HG03558 (cell line): Measurements from ENCODE around the gene RIC8A.
"Not testable (repeated sequence)": the region's sequence is repeated elsewhere in the genome, so short reads cannot be mapped to it uniquely, and the experiment has no call there.

Source experiments
- ATAC-seq: cut with Tn5 transposase; IDR thresholded peaks from one replicate; pipeline ENCODE4 v1.9.1; 2021; ENCODE audit warnings: moderate number of reproducible peaks; ENCODE audit not compliant: unreplicated experiment; ENCODE audit errors: extremely low read depth

Gene RIC8A

DNA sequence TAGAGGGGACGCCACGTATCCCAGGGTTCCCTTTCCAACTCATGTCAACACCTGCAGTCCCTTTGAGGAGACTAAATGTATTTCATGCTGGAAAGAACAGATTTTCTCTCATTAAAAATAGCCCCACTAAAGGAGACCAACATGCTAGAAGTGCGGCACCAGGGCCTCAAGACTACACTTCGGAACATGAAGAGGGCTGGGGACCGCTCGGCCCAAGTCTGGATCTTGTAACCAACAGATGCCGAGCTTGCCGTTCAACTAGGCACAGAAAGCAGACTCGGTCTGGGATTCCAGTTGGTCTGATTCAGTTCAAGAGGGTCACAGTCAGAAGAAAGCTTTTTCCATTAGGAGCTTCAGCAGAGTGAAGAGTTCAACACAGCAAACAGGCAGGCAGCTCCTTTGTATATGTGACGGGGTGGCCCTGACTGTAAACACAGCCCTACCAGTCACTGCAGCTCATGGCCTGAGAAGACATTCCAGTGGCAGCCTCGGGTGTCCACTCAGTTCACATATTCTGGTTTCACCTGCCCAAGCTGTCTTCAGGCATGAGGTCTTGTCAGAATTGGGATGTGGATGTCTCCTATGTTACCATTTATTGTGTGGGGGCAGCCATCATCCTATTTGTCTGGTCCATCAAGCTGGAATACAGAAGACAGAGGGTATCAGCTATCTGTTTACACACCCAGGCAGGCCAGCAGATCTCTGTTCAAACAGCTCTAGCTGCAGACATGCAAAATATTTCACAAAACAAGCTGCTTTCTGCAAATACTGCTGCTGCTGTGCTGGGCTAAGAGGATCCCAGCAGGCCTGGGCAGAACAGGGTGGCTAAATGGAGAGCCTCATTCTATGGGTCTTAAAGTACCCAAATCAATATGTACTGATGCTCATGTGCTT is 8.8 kb downstream of the RIC8A start:
- no peak for ATAC-seq

DNA sequence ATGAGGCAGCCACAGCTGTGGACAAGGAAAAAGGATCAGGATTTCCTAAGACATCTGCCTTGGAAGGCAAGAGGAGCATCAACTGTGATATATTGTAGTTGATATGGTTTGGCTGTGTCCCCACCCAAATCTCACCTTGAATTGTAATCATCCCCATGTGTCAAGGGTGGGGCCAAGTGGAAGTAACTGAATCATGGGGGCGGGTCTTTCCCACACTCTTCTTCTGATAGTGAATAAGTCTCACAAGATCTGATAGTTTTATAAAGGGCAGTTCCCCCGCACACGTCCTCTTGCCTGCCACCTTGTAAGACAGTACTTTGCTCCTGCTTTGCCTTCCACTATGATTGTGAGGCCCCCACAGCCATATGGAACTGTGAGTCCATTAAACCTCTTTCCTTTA is 10.2 kb downstream of the RIC8A start:
- ATAC-seq, result no peak

DNA sequence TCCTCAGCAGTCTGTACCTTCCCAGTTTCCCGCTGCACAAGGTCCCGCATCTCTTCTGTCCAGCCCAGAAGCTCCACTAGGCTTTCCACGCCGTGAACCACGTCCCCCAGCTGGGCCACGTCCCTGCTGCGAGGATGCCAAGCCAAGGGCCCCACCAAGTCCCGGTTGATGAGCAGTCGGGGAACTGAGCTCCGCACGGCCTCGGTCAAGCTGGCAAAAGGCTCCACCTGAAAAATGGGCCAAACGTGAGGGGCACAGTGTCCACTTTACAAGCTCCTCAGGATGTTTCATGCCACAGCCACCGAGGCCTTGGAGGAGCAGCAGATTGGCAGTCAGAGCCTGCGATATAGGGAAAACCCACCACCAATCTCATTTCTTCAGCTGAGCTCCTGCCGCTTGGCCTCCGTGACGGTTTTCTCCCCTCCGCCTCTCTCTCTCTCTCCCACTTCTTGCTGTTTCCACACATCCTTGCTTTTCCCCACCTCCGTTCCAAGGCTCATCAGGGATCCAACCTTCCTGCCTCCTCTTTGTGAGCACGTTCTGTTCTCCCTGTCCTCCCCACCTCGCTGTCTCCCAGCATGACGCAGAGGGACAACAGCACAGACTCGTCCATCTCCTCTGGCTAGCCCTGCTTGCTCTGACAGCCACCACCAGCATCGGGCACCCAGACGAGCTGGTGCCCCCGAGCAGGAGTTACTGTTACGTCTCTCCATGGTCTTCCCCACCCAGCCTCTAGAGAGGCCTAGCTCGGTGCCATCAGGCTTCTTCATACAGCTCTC is 11.5 kb downstream of the RIC8A start:
- ATAC-seq, result no peak

DNA sequence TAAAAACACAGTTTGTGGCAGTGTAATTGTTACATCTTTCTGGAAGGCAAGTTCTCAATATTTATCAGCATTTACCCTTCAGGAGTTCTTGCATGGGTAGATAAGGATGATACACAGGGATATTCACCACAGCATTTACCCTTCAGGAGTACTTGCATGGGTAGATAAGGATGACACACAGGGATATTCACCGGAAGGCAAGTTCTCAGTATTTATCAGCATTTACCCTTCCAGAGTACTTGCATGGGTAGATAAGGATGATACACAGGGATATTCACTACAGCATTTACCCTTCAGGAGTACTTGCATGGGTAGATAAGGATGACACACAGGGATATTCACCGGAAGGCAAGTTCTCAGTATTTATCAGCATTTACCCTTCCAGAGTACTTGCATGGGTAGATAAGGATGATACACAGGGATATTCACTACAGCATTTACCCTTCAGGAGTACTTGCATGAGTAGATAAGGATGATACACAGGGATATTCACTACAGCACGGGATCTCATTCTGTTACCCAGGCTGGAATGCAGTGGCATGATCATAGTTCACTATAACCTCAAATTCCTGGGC is 13.2 kb downstream of the RIC8A start:
- not testable (repeated sequence) for ATAC-seq

DNA sequence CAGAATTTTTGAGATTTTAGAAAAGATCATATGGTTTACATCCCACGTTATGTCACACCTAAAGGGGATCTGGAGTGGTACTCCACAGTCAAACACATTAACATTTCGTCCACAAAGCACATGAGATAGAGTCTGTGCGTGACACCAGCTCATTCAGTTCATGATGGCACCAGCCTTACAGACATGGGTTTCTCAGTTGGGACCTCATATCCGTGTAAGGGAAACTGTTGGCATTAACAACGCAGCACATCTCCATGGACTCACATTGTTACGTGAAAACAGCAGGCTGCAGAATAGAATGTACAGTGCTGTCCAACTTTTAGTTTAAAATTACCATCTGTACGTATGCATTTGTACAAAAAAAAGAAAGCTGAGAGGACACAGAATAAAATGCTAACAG is 14.0 kb downstream of the RIC8A start:
- no peak for ATAC-seq

DNA sequence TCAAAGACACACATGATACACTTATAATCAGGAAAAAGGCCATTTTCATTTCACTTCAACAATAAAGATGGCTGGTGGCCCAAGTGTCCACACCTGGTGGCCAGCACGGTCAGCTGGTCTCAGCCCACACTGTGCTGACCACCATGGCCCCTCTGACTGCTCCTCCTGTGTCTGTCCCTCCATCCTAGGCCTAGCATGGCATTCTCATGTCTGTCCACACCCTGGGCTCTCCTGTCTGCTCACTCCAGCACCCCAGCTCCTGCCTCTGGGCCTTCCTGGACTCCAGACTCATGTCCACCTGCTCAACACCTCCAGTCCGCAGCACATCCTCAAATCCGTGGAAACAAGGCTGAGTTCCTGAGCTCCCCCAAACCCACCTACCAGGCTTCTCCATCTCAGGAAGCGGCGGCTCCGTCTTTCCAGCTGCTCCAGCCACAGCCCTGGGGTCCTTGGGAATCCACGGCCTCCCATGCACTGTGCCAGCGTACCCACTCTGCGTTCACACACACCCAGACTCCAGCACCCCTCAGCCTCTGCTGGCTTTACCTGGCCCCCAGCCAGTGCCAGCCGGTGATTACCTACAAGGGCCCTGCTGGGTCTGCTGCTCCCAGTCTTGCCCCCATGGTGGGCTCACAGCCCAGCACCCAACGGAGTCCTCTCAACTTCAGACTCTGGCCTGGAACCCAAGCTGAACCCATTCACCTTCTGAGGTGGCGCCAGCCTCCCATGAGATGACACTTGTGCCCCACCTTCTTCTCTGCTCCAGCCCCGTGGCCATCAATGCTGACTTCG is 14.7 kb downstream of the RIC8A start:
- no peak for ATAC-seq

DNA sequence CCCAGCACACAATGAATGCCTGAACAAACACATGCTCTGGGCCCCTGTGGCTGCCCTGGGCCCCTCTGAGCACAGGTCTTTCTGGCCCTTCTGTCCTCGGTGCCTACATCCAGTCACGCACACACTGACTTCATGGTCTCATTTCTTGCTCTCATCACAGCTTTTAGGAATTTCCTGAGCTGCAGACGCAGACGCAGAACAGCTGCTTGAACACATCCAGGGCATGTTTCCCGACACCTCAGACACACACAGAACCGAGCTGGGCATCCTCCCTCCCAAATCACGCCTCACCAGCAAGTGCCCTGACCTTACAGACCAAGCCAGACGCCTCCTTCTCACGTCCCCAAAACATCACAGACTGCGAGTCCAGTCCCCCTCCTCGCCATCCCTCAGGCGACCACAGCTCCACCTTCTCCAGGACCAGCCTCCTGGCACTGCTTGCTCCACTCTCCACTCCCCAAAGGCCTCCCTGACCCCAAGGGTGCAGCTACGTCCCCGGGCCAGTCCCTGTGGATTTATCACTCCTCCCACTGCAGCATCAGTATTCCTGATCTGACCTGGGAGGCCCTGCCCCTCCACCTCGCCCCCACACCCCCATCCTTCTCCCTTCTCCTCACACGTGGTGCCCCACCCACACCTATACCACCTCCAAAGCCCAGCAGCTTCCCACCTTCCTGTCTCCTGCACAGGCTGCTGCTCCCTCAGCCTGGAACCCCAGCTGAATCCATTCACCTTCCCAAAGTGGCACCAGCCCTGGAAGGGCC is 15.7 kb downstream of the RIC8A start:
- no peak for ATAC-seq

DNA sequence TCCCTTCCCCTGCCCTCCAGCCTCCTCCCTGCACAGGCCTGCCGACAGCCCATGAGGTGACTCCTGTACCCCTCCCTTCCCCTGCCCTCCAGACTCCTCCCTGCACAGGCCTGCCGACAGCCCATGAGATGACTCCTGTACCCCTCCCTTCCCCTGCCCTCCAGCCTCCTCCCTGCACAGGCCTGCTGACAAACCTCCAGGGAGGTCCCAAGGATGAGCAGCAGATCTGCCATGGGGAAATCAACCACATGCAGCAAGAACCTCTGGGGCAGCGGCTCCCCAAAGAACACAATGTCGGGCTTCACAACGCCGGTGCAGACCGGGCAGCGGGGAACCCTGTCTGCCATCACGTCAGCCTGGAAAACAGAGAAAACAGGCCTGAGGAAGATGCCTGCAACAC is 16.4 kb downstream of the RIC8A start:
- ATAC-seq, result no peak

DNA sequence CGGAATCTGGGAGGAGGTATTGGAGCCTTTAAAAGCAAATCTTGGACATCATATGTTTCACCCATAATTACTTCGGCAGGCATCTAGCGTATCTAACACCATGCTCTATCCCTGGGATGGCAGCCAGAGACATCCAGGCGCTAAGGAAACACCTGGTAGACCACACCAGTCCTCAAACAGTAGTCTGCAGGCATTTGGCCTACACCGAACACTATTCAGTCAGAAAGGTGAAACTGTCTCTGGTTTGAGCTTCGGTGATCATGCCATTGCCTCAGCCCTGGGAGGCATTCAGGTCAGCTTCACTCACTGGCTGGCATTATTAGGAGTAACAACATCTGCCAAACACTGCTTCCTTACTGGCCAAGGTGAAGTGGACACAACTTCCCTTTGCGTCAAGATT is 16.9 kb downstream of the RIC8A start:
- ATAC-seq, result no peak

DNA sequence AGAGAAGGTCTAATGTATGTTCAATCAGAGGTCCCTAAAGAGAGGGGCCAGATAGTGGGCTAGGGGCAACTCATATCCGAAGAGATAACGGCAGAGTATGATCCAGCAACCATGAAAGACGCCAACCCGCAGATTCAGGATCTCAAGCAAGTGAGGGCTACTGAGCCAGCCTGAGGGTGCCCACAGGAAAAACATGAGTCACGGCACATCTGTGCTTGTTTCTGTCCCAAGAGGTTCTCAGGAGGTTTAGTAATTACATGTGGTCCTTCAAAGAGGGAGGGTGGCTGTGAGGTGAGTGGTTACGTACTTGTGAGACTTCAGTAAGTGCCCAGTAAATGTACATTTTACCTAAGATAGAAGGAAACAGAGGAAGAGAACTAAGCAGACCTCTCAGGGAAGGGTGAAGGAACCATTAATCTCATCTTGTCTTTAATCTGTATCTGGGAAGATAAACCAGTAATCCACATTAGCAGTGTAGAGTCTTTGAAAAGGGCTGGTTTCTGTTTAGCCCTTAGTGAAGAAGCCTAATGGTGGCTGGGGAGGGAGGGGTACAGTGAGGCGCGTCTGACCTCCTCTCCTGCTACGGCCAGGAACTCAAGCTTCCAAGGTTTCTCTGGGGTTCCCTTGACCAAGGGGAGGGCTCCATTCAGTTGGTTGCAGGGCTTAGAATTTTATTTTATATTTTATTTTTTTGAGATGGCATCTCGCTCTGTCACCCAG is 18.4 kb downstream of the RIC8A start:
- no peak for ATAC-seq

DNA sequence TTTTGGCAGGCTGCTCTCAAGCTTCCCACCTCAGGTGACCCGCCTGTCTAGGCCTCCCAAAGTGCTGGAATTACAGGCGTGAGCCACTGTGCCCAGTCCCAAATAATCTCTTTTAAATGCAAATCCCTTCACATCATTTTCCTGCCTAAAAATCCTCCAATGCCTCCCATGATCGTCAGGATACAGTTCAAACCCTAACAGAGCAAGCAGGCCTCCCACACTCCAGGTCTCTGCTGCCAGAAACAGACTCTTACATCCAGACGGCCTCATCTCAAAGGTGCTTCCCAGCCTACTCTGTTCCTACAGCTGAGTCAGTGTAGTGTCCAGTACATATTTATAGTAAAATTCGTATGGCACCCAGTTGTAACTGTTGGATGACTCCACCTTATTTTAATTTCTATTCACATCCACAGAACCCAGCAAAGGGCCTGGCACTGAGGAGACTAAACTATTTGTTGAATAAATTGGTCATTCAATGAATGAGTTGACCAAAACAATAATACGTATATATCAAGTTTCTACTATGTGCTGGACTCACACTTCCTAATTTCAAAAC is 20.4 kb downstream of the RIC8A start:
- ATAC-seq, result no peak

DNA sequence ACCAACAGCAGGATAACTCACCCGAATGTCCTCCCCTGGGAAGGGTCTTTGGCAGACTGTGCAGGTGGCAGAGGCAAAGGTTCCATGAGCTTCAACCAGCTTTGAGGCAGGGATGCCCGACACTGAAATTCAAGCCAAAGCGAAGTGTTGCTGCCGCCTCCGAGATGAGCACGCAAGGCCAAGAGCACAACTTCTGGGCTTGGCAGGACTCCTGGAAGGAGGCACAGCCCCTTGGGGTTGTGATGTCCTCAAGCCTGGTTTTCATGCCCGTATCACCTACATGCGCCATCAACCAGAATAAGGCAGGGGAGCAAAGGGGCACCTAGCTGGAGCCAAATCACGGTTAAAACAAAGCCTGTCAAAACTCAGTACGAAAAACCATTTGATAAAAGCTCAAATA is 22.9 kb downstream of the RIC8A start:
- no peak for ATAC-seq

DNA sequence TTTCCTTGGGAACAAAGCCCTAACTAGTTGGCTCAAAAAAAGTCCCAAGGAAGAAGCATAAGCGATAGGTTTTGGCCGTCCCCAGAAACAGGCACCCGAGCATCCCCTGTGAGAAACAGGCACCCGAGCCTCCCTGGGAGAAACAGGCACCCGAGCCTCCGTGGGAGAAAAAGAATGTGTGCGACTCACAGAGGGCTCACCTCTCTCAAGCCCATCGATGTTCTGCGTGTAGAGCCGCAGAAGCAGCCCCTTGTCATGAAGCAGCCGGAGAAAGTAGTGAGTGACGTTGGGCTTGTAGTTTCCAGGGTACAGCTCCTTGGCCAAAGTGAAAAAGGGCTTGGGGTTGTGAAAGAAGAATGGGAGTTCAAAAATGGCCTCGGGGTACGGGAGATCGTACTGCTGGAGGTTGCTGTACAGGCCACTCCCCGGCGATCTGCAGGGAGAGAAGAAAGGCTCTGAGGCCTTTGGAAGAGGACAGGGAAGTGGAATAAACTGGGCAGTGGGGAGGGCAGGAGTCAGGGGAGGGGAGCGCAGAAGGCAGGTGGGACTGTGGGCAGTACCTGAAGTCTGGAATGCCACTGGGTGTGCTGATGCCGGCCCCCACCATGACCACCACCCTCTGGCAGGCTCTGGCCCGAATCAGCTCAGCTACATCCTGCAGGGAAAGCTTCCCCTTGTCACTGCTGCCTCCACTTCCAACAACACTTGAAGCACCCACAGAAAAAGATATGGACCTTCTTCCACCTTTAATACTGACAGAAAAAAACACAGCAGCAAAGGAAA is 25.5 kb downstream of the RIC8A start:
- no peak for ATAC-seq

DNA sequence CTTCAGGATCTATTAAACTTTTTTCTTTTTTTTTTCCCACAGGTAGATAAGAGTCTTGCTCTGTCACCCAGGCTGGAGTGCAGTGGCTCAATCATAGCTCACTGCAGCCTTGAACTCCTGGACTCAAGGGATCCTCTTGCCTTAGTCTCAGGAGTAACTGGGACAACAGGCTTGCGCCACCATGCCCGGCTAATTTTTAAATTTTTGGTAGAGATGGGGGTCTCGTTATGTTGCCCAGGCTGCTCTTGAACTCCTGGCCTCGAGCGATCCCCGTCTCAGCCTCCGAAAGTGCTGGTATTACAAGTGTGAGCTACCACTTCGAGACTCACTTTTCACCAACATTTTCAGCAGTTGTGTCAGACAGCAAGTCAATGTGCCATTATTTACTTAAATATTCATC is 27.7 kb downstream of the RIC8A start:
- ATAC-seq, result no peak

DNA sequence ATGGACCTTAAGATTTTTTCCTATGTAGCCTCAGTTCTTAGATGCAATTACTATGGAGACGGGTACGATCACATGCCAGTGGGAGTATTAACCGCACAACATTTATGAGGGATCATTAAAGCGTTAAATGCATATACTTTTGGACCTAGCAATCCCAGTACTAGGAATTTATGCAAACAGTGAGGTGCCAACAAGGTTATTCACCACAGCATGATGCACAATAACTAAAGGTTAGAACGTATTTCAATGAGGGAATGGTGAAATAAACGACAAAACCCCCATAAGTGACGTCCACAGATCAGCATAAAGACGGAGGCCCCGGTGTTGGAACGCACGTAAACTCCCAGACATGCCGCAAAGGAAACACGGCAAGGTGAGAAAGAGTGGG is 28.1 kb downstream of the RIC8A start:
- ATAC-seq, result no peak

DNA sequence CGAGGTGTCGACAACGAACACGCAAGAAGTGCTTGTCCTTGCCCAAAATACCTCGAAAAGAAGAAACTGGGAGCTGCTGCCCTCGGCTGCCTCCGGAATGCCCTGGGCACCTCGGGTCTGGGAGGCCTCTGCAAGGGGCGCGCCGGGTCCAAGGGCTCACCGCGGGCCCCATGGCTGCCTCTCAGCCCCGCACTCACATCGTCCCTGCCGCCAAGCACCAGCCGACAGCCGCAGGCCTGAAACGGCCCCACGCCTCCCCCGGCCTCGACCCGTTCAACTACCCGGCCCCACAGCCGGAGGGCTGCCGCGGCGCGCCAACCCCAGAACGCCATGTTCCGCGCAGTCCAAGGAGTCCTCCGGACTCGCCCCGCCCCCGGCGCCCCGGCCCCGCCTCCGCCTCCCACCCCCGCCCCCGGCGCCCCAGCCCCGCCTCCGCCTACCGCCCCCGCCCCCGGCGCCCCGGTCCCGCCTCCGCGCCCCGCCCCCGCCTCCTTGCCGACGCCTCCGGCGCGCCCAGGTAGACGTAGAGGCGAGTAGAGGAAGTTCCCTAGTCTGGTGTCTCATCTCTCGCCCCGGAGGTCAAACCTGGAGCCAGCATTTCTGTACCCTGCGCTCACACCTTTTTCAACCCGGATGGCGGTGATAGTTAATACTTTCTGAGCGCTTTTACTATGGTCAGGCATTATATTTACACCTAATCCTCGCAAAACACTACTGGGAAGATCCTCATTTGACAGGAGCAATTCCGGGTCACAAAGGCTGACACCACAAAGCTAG is 28.7 kb downstream of the RIC8A start, which contains the start of gene SIRT3:
Gene SIRT3 (minus strand): TSS at position 346 of the 777 bp plus-strand sequence. CDS start 14 bp downstream, at position 332.
- ATAC-seq, result peak; percentile 33
